GM21576 (cell line): ENCODE results near the gene MROH7.

ENCODE experiments used
- ATAC-seq: cut with Tn5 transposase; IDR thresholded peaks from one replicate; pipeline ENCODE4 v1.9.1; 2021; ENCODE audit warnings: mild to moderate bottlenecking, moderate library complexity; ENCODE audit not compliant: unreplicated experiment

The MROH7 gene

GRCh38 chr1:54723985-54724384 is 82.4 kb downstream of the MROH7 start:
- no peak for ATAC-seq

- ATAC-seq = no peak
Measured at GRCh38 chr1:54724771-54725170, 83.2 kb downstream of the MROH7 start.

GRCh38 chr1:54728027-54728426 is 86.4 kb downstream of the MROH7 start:
- no peak for ATAC-seq

- ATAC-seq = no peak
Measured at GRCh38 chr1:54736685-54737084, 95.1 kb downstream of the MROH7 start.

- no peak for ATAC-seq
Measured at GRCh38 chr1:54738244-54738643, 96.7 kb downstream of the MROH7 start.

GRCh38 chr1:54741531-54741930 is 99.9 kb downstream of the MROH7 start:
- no peak for ATAC-seq

- ATAC-seq = no peak
Measured at GRCh38 chr1:54742282-54742681, 100.7 kb downstream of the MROH7 start.

- ATAC-seq = no peak
Measured at GRCh38 chr1:54743416-54744226, 102.0 kb downstream of the MROH7 start.

GRCh38 chr1:54744696-54745095 is 103.1 kb downstream of the MROH7 start:
- ATAC-seq = no peak

- ATAC-seq = no peak
Measured at GRCh38 chr1:54745274-54745673, 103.7 kb downstream of the MROH7 start.

- no peak for ATAC-seq
Measured at GRCh38 chr1:54745864-54746263, 104.3 kb downstream of the MROH7 start.

GRCh38 chr1:54748094-54748835 is 106.7 kb downstream of the MROH7 start:
- no peak for ATAC-seq

GRCh38 chr1:54750596-54750995 is 109.0 kb downstream of the MROH7 start:
- no peak for ATAC-seq

GRCh38 chr1:54751426-54751825 is 109.8 kb downstream of the MROH7 start:
- no peak for ATAC-seq

- no peak for ATAC-seq
Measured at GRCh38 chr1:54754045-54754444, 112.5 kb downstream of the MROH7 start.

- ATAC-seq = no peak
Measured at GRCh38 chr1:54754486-54755285, 113.1 kb downstream of the MROH7 start.

- ATAC-seq = no peak
Measured at GRCh38 chr1:54757833-54758232, 116.2 kb downstream of the MROH7 start.

GRCh38 chr1:54758678-54759348 is 117.2 kb downstream of the MROH7 start:
- no peak for ATAC-seq
